HepG2 (cell line): Measurements from ENCODE around the gene DNAJC7. TPM values are rescaled to one million over a fixed set of nuclear protein-coding genes. Genes with fewer than 3 reads are reported as not detected.

Experiments used
- ASH2L ChIP-seq: fragments of 300-600, 200-600 bp; sonication (generic); IDR thresholded peaks from 2 replicates; pipeline ENCODE4 v1.7.0; 2017; ENCODE audit warnings: low read depth, mild to moderate bottlenecking, moderate library complexity, mixed read lengths, low read length; ENCODE audit not compliant: insufficient read length
- CBFB ChIP-seq: sonication (generic); formaldehyde crosslinking; IDR thresholded peaks from 2 replicates; pipeline ENCODE4 v1.4.0; 2020; ENCODE audit warnings: missing genetic modification reagents
- FOXA1 ChIP-seq, 2 experiments: fragments of 450-650 bp in 1 of 2; sonication (generic) in 1 of 2; formaldehyde crosslinking in 1 of 2; IDR thresholded peaks; 2 replicates each; pipeline versions ENCODE4 v1.4.0 to v1.6.1; 2016 to 2020; ENCODE audit warnings: missing genetic modification reagents in 1 of 2
- GATAD1 ChIP-seq: IDR thresholded peaks from 2 replicates; pipeline ENCODE4 v1.6.1; 2016; ENCODE audit warnings: missing genetic modification reagents, missing compliant biosample characterization
- GLI4 ChIP-seq: sonication (generic); formaldehyde crosslinking; IDR thresholded peaks from 2 replicates; pipeline ENCODE4 v1.5.1; 2020; ENCODE audit warnings: missing genetic modification reagents, mild to moderate bottlenecking, moderate library complexity, borderline replicate concordance
- RAD51 ChIP-seq: fragments of 450-650 bp; IDR thresholded peaks from 2 replicates; pipeline ENCODE4 v1.6.1; 2016; ENCODE audit warnings: borderline replicate concordance
- RCOR2 ChIP-seq: IDR thresholded peaks from 2 replicates; pipeline ENCODE4 v1.6.1; 2016; ENCODE audit warnings: missing biosample characterization, missing genetic modification reagents
- RERE ChIP-seq: IDR thresholded peaks from 2 replicates; pipeline ENCODE4 v1.6.1; 2016; ENCODE audit warnings: low read depth, missing genetic modification reagents, missing compliant biosample characterization
- SP4 ChIP-seq: sonication (generic); formaldehyde crosslinking; IDR thresholded peaks from 2 replicates; pipeline ENCODE4 v1.8.1; 2023; ENCODE audit warnings: mild to moderate bottlenecking, missing genetic modification reagents
- STAG1 ChIP-seq: sonication (generic); formaldehyde crosslinking; IDR thresholded peaks from 2 replicates; pipeline ENCODE4 v1.4.0; 2020; ENCODE audit warnings: missing genetic modification reagents
- USF2 ChIP-seq, 2 experiments: sonication (generic) in 1 of 2; formaldehyde crosslinking in 1 of 2; IDR thresholded peaks; 2 replicates each; pipeline versions ENCODE4 v1.5.1 to v1.6.1; 2011 to 2020; ENCODE audit warnings: borderline replicate concordance in 1 of 2, low read depth in 1 of 2, low read length in 1 of 2, mild to moderate bottlenecking in 1 of 2, missing genetic modification reagents in 1 of 2, moderate library complexity in 1 of 2
- ZFP36L2 ChIP-seq: sonication (generic); formaldehyde crosslinking; IDR thresholded peaks from 2 replicates; pipeline ENCODE4 v1.4.0; 2020; ENCODE audit warnings: missing genetic modification reagents
- ZNF274 ChIP-seq: sonication (generic); formaldehyde crosslinking; IDR thresholded peaks from 2 replicates; pipeline ENCODE4 v1.5.1; 2020; ENCODE audit warnings: mild to moderate bottlenecking, missing genetic modification reagents
- ZNF431 ChIP-seq: sonication (generic); formaldehyde crosslinking; IDR thresholded peaks from 2 replicates; pipeline ENCODE4 v1.9.0; 2022; ENCODE audit warnings: missing genetic modification reagents, low read depth, mild to moderate bottlenecking, borderline replicate concordance
- ZNF451 ChIP-seq: sonication (generic); formaldehyde crosslinking; IDR thresholded peaks from 2 replicates; pipeline ENCODE4 v1.5.0; 2020; ENCODE audit warnings: mild to moderate bottlenecking, missing genetic modification reagents
- ZNF501 ChIP-seq: sonication (generic); formaldehyde crosslinking; IDR thresholded peaks from 2 replicates; pipeline ENCODE4 v1.5.1; 2020; ENCODE audit warnings: mild to moderate bottlenecking, moderate library complexity, missing genetic modification reagents
- ZNF7 ChIP-seq: IDR thresholded peaks from 2 replicates; pipeline ENCODE4 v1.6.1; 2016; ENCODE audit warnings: missing biosample characterization, missing genetic modification reagents
- ZSCAN20 ChIP-seq: sonication (generic); formaldehyde crosslinking; IDR thresholded peaks from 2 replicates; pipeline ENCODE4 v1.4.0; 2020; ENCODE audit warnings: missing genetic modification reagents, mild to moderate bottlenecking, borderline replicate concordance
- polyA plus RNA-seq, 8 experiments: library from polyadenylated mRNA; depleted of rRNA in 3 of 8; stranded (reverse) in 7 of 8; unstranded in 1 of 8; fragments of >200 nt; fragmentation: Illumina TruSeq in 4 of 8; extraction: Trizol in 4 of 8; gene quantifications; 2 replicates each; pipeline versions ENCODE4 v1.2.1 to v1.2.3, GENCODE V29; 2011 to 2016; ENCODE audit warnings: low read depth in 4 of 8, missing spikeins in 1 of 8, mixed read lengths in 1 of 8; ENCODE audit not compliant: insufficient read depth in 1 of 8
- total RNA-seq, 5 experiments: library from RNA; depleted of rRNA; stranded (reverse); fragments of >200 nt; fragmentation: Illumina TruSeq; extraction: Trizol; gene quantifications; 2 replicates each; pipeline ENCODE4 v1.2.3, GENCODE V29; 2016; ENCODE audit warnings: low read depth in 1 of 5
- TF ChIP-seq, protein P1 (sequence below): sonication (generic); formaldehyde crosslinking; IDR thresholded peaks from 2 replicates; pipeline ENCODE4 v1.8.0; 2022; ENCODE audit warnings: mild to moderate bottlenecking, missing genetic modification reagents, moderate library complexity
- TF ChIP-seq, protein P2 (sequence below): sonication (generic); formaldehyde crosslinking; IDR thresholded peaks from 2 replicates; pipeline ENCODE4 v1.4.0; 2020; ENCODE audit warnings: missing genetic modification reagents

The DNAJC7 gene
- total and polyA plus RNA-seq, 2 of the 13 experiments (the other 11 are each of a cell fraction or from before 2014, with no cell fraction given), result 47.7 to 132 TPM

GRCh38 chr17:41962768-41963434 lies 54.3 kb downstream of the DNAJC7 start (continued):
- TF ChIP-seq, protein P1, sequence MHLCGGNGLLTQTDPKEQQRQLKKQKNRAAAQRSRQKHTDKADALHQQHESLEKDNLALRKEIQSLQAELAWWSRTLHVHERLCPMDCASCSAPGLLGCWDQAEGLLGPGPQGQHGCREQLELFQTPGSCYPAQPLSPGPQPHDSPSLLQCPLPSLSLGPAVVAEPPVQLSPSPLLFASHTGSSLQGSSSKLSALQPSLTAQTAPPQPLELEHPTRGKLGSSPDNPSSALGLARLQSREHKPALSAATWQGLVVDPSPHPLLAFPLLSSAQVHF, result no peak
- TF ChIP-seq GLI4 (CRISPR knock-in tag) (no peak), USF2 (IDR thresholded peaks at IDR 0.05; ENCODE audit: low read depth, low read length) (no peak), USF2 (CRISPR knock-in tag; IDR thresholded peaks at IDR 0.05; ENCODE audit: borderline replicate concordance) (no peak), ZSCAN20 (no peak), RERE (CRISPR knock-in tag) (no peak), ZNF274 (CRISPR knock-in tag) (peak; percentile 83; the same call in 1 of the 2 replicates), CBFB (CRISPR knock-in tag) (no peak), GATAD1 (CRISPR knock-in tag) (peak; percentile 55), ZNF451 (CRISPR knock-in tag) (no peak), ASH2L (no peak), RAD51 (no peak), SP4 (CRISPR knock-in tag) (peak; percentile 40; the same call in 1 of the 2 replicates), ZFP36L2 (CRISPR knock-in tag) (no peak), ZNF7 (CRISPR knock-in tag) (no peak), ZNF501 (peak; percentile 43; the same call in 1 of the 2 replicates), ZNF431 (CRISPR knock-in tag) (no peak), STAG1 (CRISPR knock-in tag) (peak; percentile 96), RCOR2 (no peak), FOXA1 (IDR thresholded peaks at IDR 0.05) (no peak), FOXA1 (CRISPR knock-in tag; IDR thresholded peaks at IDR 0.05) (no peak)
- TF ChIP-seq, protein P2, sequence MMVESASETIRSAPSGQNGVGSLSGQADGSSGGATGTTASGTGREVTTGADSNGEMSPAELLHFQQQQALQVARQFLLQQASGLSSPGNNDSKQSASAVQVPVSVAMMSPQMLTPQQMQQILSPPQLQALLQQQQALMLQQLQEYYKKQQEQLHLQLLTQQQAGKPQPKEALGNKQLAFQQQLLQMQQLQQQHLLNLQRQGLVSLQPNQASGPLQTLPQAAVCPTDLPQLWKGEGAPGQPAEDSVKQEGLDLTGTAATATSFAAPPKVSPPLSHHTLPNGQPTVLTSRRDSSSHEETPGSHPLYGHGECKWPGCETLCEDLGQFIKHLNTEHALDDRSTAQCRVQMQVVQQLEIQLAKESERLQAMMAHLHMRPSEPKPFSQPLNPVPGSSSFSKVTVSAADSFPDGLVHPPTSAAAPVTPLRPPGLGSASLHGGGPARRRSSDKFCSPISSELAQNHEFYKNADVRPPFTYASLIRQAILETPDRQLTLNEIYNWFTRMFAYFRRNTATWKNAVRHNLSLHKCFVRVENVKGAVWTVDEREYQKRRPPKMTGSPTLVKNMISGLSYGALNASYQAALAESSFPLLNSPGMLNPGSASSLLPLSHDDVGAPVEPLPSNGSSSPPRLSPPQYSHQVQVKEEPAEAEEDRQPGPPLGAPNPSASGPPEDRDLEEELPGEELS (CRISPR knock-in tag), result no peak
